EL (cell line): ENCODE data around the gene KLHL33.
"Not testable (repeated sequence)": the region's sequence is repeated elsewhere in the genome, so short reads cannot be mapped to it uniquely, and the experiment has no call there.

ENCODE experiments used
- DNase-seq: peaks from one replicate; pipeline ENCODE4 v3.0.0-alpha.2; 2016

The KLHL33 gene

GRCh38 chr14:20435582-20436362 lies at the start of gene KLHL33:
Gene KLHL33, minus strand, starts transcription at chr14:20436166. Its CDS starts 355 bp downstream, at chr14:20435811.
- no peak for DNase-seq

GRCh38 chr14:20482382-20482781 lies 46.4 kb upstream of the KLHL33 start:
- DNase-seq, result no peak

- DNase-seq, result no peak
These were observed 42.9 kb upstream of the KLHL33 start for GRCh38 chr14:20478894-20479293.

GRCh38 chr14:20477211-20477876 lies 41.4 kb upstream of the KLHL33 start:
- peak; percentile 80 for DNase-seq

- no peak for DNase-seq
These were observed 40.8 kb upstream of the KLHL33 start for GRCh38 chr14:20476776-20477175.

- no peak for DNase-seq
These were observed 36.7 kb upstream of the KLHL33 start for GRCh38 chr14:20472536-20473169.

GRCh38 chr14:20470603-20470901 lies 34.6 kb upstream of the KLHL33 start:
- DNase-seq, result peak; percentile 29

- peak; percentile 76 for DNase-seq
These were observed 34.1 kb upstream of the KLHL33 start for GRCh38 chr14:20469890-20470602.

GRCh38 chr14:20469242-20469889 lies 33.4 kb upstream of the KLHL33 start, which contains the start of gene PNP:
Gene PNP, plus strand, starts transcription at chr14:20469406. Its CDS starts 119 bp downstream, at chr14:20469525.
- DNase-seq, result peak; percentile 91

GRCh38 chr14:20468764-20469241 lies 32.8 kb upstream of the KLHL33 start:
- DNase-seq, result no peak

- DNase-seq, result peak; percentile 100
These were observed 25.5 kb upstream of the KLHL33 start, which contains the start of gene PIP4P1 for GRCh38 chr14:20461225-20462141. Gene PIP4P1, minus strand, starts transcription at chr14:20461434. Its CDS starts 109 bp downstream, at chr14:20461325.

GRCh38 chr14:20460458-20461224 lies 24.7 kb upstream of the KLHL33 start:
- DNase-seq, result no peak

GRCh38 chr14:20458031-20458789 lies 22.2 kb upstream of the KLHL33 start:
- no peak for DNase-seq

- no peak for DNase-seq
These were observed 21.0 kb upstream of the KLHL33 start for GRCh38 chr14:20456971-20457370.

GRCh38 chr14:20455355-20456300 lies 19.7 kb upstream of the KLHL33 start:
- peak; percentile 83 for DNase-seq

- peak; percentile 99 for DNase-seq
These were observed 18.8 kb upstream of the KLHL33 start, which contains the start of the genes APEX1 and OSGEP for GRCh38 chr14:20454516-20455354. Gene APEX1, plus strand, starts transcription at chr14:20455226. Its CDS starts 420 bp downstream, at chr14:20455646. Gene OSGEP, minus strand, starts transcription at chr14:20454812. Its CDS starts 129 bp downstream, at chr14:20454683.

- DNase-seq, result not testable (repeated sequence)
These were observed 16.9 kb upstream of the KLHL33 start for GRCh38 chr14:20452831-20453230.
